GM23248 (cell line): ENCODE results near the gene COPB1. TPM values are rescaled to one million over a fixed set of nuclear protein-coding genes. Genes with fewer than 3 reads are reported as not detected.

ENCODE experiments used
- DNase-seq: peaks from one replicate; pipeline ENCODE4 v3.0.0-alpha.2; 2015
- H2AFZ ChIP-seq: fragments of 200-600 bp; sonication (generic); 2 replicates; pipeline ENCODE4 v1.6.1; 2016; ENCODE audit warnings: antibody characterized with exemption
- H3F3A ChIP-seq: fragments of 200-600 bp; sonication (generic); 2 replicates; pipeline ENCODE4 v1.6.1; 2016; ENCODE audit warnings: mild to moderate bottlenecking, antibody characterized with exemption, mixed run types; ENCODE audit not compliant: insufficient read depth
- H3K27ac ChIP-seq: fragments of 200-600 bp; sonication (generic); 2 replicates; pipeline ENCODE4 v1.5.1; 2016; ENCODE audit warnings: mild to moderate bottlenecking
- H3K27me3 ChIP-seq: fragments of 200-600 bp; sonication (generic); replicated peaks from 2 replicates; pipeline ENCODE4 v1.6.1; 2016; ENCODE audit warnings: mild to moderate bottlenecking; ENCODE audit not compliant: insufficient read depth
- H3K36me3 ChIP-seq: fragments of 200-600 bp; sonication (generic); 2 replicates; pipeline ENCODE4 v1.6.1; 2016; ENCODE audit warnings: low read depth, mild to moderate bottlenecking
- H3K4me1 ChIP-seq: fragments of 200-600 bp; sonication (generic); 2 replicates; pipeline ENCODE4 v1.6.1; 2016; ENCODE audit warnings: mild to moderate bottlenecking; ENCODE audit not compliant: insufficient read depth
- H3K4me2 ChIP-seq: fragments of 200-600 bp; sonication (generic); one replicate; pipeline ENCODE4 v1.6.1; 2016; ENCODE audit warnings: mild to moderate bottlenecking; ENCODE audit not compliant: unreplicated experiment
- H3K4me3 ChIP-seq: fragments of 200-600 bp; sonication (generic); 2 replicates; pipeline ENCODE4 v1.5.1; 2016; ENCODE audit warnings: mild to moderate bottlenecking
- H3K79me2 ChIP-seq: fragments of 200-600 bp; sonication (generic); 2 replicates; pipeline ENCODE4 v1.6.1; 2016; ENCODE audit warnings: mild to moderate bottlenecking; ENCODE audit not compliant: insufficient read depth
- H3K9ac ChIP-seq: fragments of 200-600 bp; sonication (generic); 2 replicates; pipeline ENCODE4 v1.6.1; 2016; ENCODE audit warnings: mild to moderate bottlenecking
- H3K9me2 ChIP-seq: fragments of 200-600 bp; sonication (generic); 2 replicates; pipeline ENCODE4 v1.6.1; 2016; ENCODE audit warnings: mixed run types, mild to moderate bottlenecking, moderate library complexity; ENCODE audit not compliant: insufficient read depth
- H3K9me3 ChIP-seq: fragments of 200-600 bp; sonication (generic); one replicate; pipeline ENCODE4 v1.6.1; 2017; ENCODE audit warnings: low read depth
- H4K20me1 ChIP-seq: fragments of 200-600 bp; sonication (generic); 2 replicates; pipeline ENCODE4 v1.6.0; 2016; ENCODE audit not compliant: insufficient read depth
- EZH2 ChIP-seq: fragments of 200-600 bp; sonication (generic); IDR thresholded peaks from 2 replicates; pipeline ENCODE4 v1.6.1; 2018; ENCODE audit warnings: antibody characterized with exemption, mild to moderate bottlenecking; ENCODE audit not compliant: insufficient read depth, poor library complexity, severe bottlenecking
- EZH2phosphoT487 ChIP-seq: fragments of 200-600 bp; sonication (generic); IDR thresholded peaks from 2 replicates; pipeline ENCODE4 v1.6.1; 2018; ENCODE audit warnings: antibody characterized with exemption, moderate library complexity, mild to moderate bottlenecking, low read depth; ENCODE audit not compliant: insufficient read depth
- WGBS, 2 experiments: methylation state at CpG; one replicate each; pipeline ENCODE4 v1.1.6; 2015 to 2017; ENCODE audit warnings: low lambda C conversion rate in 2 of 2, low coverage in 1 of 2; ENCODE audit errors: missing lambda C conversion rate in 2 of 2; 5-methylcytosine and 5-hydroxymethylcytosine counted together
- in situ Hi-C: fragments of 300-500 bp; cut with MboI; formaldehyde crosslinking; loops from 2 replicates; pipeline ENCODE4 v1.15.0; 2020
- polyA plus RNA-seq: library from polyadenylated mRNA; unstranded; fragments of >200 nt; fragmentation: Nextera tagmentation; extraction: Ambion mirVana; gene quantifications from 2 replicates; pipeline ENCODE4 v1.2.1, GENCODE V29; 2016
- total RNA-seq: library from RNA; depleted of rRNA; stranded (reverse); fragments of >200 nt; shearing (Covaris generic); gene quantifications from 2 replicates; pipeline ENCODE4 v1.2.3, GENCODE V29; 2014

The COPB1 gene
- total and polyA plus RNA-seq, 2 experiments from 2014 or later = 192 to 302 TPM

GRCh38 chr11:14414470-14415461, 84.8 kb downstream of the COPB1 start:
- H3K4me2 ChIP-seq = peak overlapping the region; percentile 53
- no peaks in the 10 kb centered on the region for H3K27me3 ChIP-seq
- H3K4me3 ChIP-seq = no peak overlapping the region
- peaks cover 73% of the 10 kb centered on the region for H3F3A ChIP-seq
- peak overlapping the region; percentile 37 for H2AFZ ChIP-seq
- peaks cover 86% of the 10 kb centered on the region for H3K4me1 ChIP-seq
- DNase-seq = peak; percentile 49
- peak overlapping the region; percentile 51; the same call in 1 of the 2 replicates for H3K9ac ChIP-seq
- WGBS, 2 experiments = 50 to 51% methylated on average over 7 of the region's 7 CpGs
- TF ChIP-seq EZH2 (no peak), EZH2phosphoT487 (no peak)
- in situ Hi-C loops = no loop called here
- H3K79me2 ChIP-seq = 0 out of 2 replicates have a peak, but pooled peaks cover 3% of the 10 kb centered on the region
- H3K27ac ChIP-seq = peak overlapping the region; percentile 87
- no peaks in the 10 kb centered on the region for H4K20me1 ChIP-seq
- H3K9me2 ChIP-seq = no peaks in the 10 kb centered on the region
- no peaks in the 10 kb centered on the region for H3K9me3 ChIP-seq
- H3K36me3 ChIP-seq = no peaks in the 10 kb centered on the region

GRCh38 chr11:14413307-14414069, 86.1 kb downstream of the COPB1 start:
- Histone ChIP-seq H3K4me1 (peaks cover 77% of the 10 kb centered on the region), H3K79me2 (0 out of 2 replicates have a peak, but pooled peaks cover 3% of the 10 kb centered on the region), H3K4me2 (peak overlapping the region; percentile 53), H3K27me3 (no peaks in the 10 kb centered on the region), H3K9ac (peak overlapping the region; percentile 51), H3K36me3 (no peaks in the 10 kb centered on the region), H3K4me3 (peak overlapping the region; percentile 7; the same call in 1 of the 2 replicates), H3K9me3 (no peaks in the 10 kb centered on the region), H3K9me2 (no peaks in the 10 kb centered on the region), H4K20me1 (no peaks in the 10 kb centered on the region), H2AFZ (0 out of 2 replicates have a peak overlapping the region, but pooled peaks have one; percentile 2), H3F3A (peaks cover 66% of the 10 kb centered on the region), H3K27ac (peak overlapping the region; percentile 87)
- WGBS, 2 experiments = 0 to 2% methylated on average over 4 of the region's 4 CpGs
- no peak for TF ChIP-seq EZH2
- no peak for TF ChIP-seq EZH2phosphoT487
- in situ Hi-C loops = no loop called here
- DNase-seq = peak; percentile 89

DNA sequence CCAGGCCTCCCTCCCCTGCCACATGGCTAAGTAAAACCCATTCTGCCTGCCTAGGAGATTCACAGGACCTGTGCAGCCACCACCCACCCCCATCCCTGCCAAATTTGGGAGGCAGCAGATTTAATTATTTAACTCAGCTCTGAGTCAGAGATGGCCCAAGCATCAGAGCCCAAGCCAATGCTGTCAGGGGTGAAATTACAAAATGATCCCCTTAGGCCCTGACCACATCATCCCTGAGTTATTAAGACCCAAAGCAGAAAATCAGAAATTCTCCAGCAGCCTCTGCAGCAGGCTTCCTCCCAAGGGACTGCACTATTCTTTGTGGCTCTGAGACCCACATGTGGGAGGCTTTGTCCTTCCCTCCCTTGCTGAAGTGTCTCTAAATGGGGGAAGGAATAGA, 87.8 kb downstream of the COPB1 start:
- H3K27ac ChIP-seq = peak overlapping the region; percentile 87
- peaks cover 60% of the 10 kb centered on the region for H3K4me1 ChIP-seq
- H3K27me3 ChIP-seq = no peaks in the 10 kb centered on the region
- H3K4me3 ChIP-seq = no peak overlapping the region
- H3K9me2 ChIP-seq = no peaks in the 10 kb centered on the region
- no peaks in the 10 kb centered on the region for H3K36me3 ChIP-seq
- H3K4me2 ChIP-seq = peak overlapping the region; percentile 26
- no peak overlapping the region for H2AFZ ChIP-seq
- H4K20me1 ChIP-seq = no peaks in the 10 kb centered on the region
- H3K9ac ChIP-seq = peak overlapping the region; percentile 24; the same call in 1 of the 2 replicates
- DNase-seq = peak; percentile 96
- TF ChIP-seq EZH2 (no peak), EZH2phosphoT487 (no peak)
- in situ Hi-C loops = no loop called here
- no peaks in the 10 kb centered on the region for H3K9me3 ChIP-seq
- H3K79me2 ChIP-seq = 0 out of 2 replicates have a peak, but pooled peaks cover 3% of the 10 kb centered on the region
- peaks cover 49% of the 10 kb centered on the region for H3F3A ChIP-seq

- 0 out of 2 replicates have a peak, but pooled peaks cover 3% of the 10 kb centered on the region for H3K79me2 ChIP-seq
- H3K4me1 ChIP-seq = peaks cover 48% of the 10 kb centered on the region
- no peak overlapping the region for H3K9ac ChIP-seq
- no peaks in the 10 kb centered on the region for H3K27me3 ChIP-seq
- no peaks in the 10 kb centered on the region for H3K9me3 ChIP-seq
- no peaks in the 10 kb centered on the region for H3K9me2 ChIP-seq
- H3K4me2 ChIP-seq = no peak overlapping the region
- H3K36me3 ChIP-seq = no peaks in the 10 kb centered on the region
- DNase-seq = no peak
- 78 to 86% methylated on average over 3 of the region's 3 CpGs for WGBS, 2 experiments
- no peak overlapping the region for H3K27ac ChIP-seq
- peaks cover 34% of the 10 kb centered on the region for H3F3A ChIP-seq
- TF ChIP-seq EZH2 = no peak
- TF ChIP-seq EZH2phosphoT487 = no peak
- H4K20me1 ChIP-seq = no peaks in the 10 kb centered on the region
- no peak overlapping the region for H3K4me3 ChIP-seq
- in situ Hi-C loops = no loop called here
- H2AFZ ChIP-seq = no peak overlapping the region
Observed at GRCh38 chr11:14409891-14410290, 89.7 kb downstream of the COPB1 start.
